Esophagus muscularis mucosa (tissue), 3 donors: ENCODE results near the gene GRIFIN.

ENCODE experiments used
- EP300 ChIP-seq: sonication (generic); formaldehyde crosslinking; IDR thresholded peaks from one replicate; pipeline ENCODE4 v1.6.1; 2017; ENCODE audit warnings: antibody characterized with exemption
- TF ChIP-seq, protein P1 (sequence below), 3 experiments: fragments of 200-600 bp in 2 of 3; fragments of 450-650 bp in 1 of 3; sonication (generic) in 2 of 3; IDR thresholded peaks; one replicate each; pipeline ENCODE4 v1.5.1; 2017 to 2019; ENCODE audit warnings: antibody characterized with exemption in 3 of 3, mild to moderate bottlenecking in 2 of 3, moderate library complexity in 1 of 3

DNA sequence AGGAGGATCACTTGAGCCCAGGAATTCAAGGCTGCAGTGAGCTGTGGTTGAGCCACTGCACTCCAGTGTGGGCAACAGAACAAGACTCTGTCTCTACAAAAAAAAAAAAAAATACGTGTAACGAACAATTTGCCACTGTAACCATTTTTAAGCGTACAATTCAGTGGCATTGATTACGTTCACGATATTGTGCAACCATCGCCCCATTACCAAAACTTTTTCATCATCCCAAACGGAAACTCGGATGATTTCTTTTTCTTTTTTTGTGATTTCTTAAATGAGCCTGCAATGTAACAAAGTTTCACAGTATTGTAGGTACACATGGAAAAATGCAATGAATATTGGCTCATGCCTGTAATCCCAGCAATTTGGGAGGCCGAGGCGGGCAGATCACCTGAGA, 9.5 kb downstream of the GRIFIN start:
- TF ChIP-seq, protein P1, sequence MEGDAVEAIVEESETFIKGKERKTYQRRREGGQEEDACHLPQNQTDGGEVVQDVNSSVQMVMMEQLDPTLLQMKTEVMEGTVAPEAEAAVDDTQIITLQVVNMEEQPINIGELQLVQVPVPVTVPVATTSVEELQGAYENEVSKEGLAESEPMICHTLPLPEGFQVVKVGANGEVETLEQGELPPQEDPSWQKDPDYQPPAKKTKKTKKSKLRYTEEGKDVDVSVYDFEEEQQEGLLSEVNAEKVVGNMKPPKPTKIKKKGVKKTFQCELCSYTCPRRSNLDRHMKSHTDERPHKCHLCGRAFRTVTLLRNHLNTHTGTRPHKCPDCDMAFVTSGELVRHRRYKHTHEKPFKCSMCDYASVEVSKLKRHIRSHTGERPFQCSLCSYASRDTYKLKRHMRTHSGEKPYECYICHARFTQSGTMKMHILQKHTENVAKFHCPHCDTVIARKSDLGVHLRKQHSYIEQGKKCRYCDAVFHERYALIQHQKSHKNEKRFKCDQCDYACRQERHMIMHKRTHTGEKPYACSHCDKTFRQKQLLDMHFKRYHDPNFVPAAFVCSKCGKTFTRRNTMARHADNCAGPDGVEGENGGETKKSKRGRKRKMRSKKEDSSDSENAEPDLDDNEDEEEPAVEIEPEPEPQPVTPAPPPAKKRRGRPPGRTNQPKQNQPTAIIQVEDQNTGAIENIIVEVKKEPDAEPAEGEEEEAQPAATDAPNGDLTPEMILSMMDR (IDR thresholded peaks at IDR 0.05) = no peak
- no peak for TF ChIP-seq EP300
